ENCODE results near the gene GRAMD1C.
"Not testable (repeated sequence)": the region's sequence is repeated elsewhere in the genome, so short reads cannot be mapped to it uniquely, and the experiment has no call there.

Gene GRAMD1C

GRCh38 chr3:113828600-113828999 lies 10.0 kb upstream of the GRAMD1C start:
- no peak for DNase-seq (ENCODE audit: insufficient read length, low spot score)
- FAIRE-seq: peak; percentile 94
- TF ChIP-seq POLR2A (IDR thresholded peaks at IDR 0.05; ENCODE audit: low read depth, low read length) (no peak), SPI1 (IDR thresholded peaks at IDR 0.05; ENCODE audit: low read depth, low read length) (peak; percentile 80)

GRCh38 chr3:113829576-113830354 lies 8.8 kb upstream of the GRAMD1C start:
- 0 out of 2 replicates have a peak, but pooled peaks have one; percentile 48 for TF ChIP-seq POU2F2 (IDR thresholded peaks at IDR 0.05; ENCODE audit: low read depth, low read length)
- no peak for TF ChIP-seq SPI1 (IDR thresholded peaks at IDR 0.05; ENCODE audit: low read depth, low read length)
- FAIRE-seq: no peak
- DNase-seq (ENCODE audit: insufficient read length, low spot score): no peak

- TF ChIP-seq TAF1 (IDR thresholded peaks at IDR 0.05; ENCODE audit: low read depth, low read length) (no peak), POU2F2 (IDR thresholded peaks at IDR 0.05; ENCODE audit: low read depth, low read length) (no peak), PAX5 (IDR thresholded peaks at IDR 0.05; ENCODE audit: insufficient read depth, low read length, severe bottlenecking) (no peak), POLR2AphosphoS5 (IDR thresholded peaks at IDR 0.05; ENCODE audit: low read depth, low read length) (no peak), POLR2A (IDR thresholded peaks at IDR 0.05; ENCODE audit: low read depth, low read length) (no peak), SPI1 (IDR thresholded peaks at IDR 0.05; ENCODE audit: low read depth, low read length) (no peak)
- DNase-seq (ENCODE audit: insufficient read length, low spot score) (no peak), FAIRE-seq (no peak)
These were observed 7.6 kb upstream of the GRAMD1C start for GRCh38 chr3:113831103-113831355.

- no peak for DNase-seq (ENCODE audit: insufficient read length, low spot score)
- no peak for TF ChIP-seq POLR2AphosphoS5 (IDR thresholded peaks at IDR 0.05; ENCODE audit: low read depth, low read length)
- TF ChIP-seq SPI1 (IDR thresholded peaks at IDR 0.05; ENCODE audit: low read depth, low read length): peak; percentile 52
- peak; percentile 47 for FAIRE-seq
These were observed 6.0 kb upstream of the GRAMD1C start for GRCh38 chr3:113832477-113833164.

GRCh38 chr3:113834983-113835382 lies 3.6 kb upstream of the GRAMD1C start:
- FAIRE-seq (no peak), DNase-seq (ENCODE audit: insufficient read length, low spot score) (no peak)
- TF ChIP-seq POU2F2 (IDR thresholded peaks at IDR 0.05; ENCODE audit: low read depth, low read length) (no peak), TAF1 (IDR thresholded peaks at IDR 0.05; ENCODE audit: low read depth, low read length) (no peak), SPI1 (IDR thresholded peaks at IDR 0.05; ENCODE audit: low read depth, low read length) (no peak), PAX5 (IDR thresholded peaks at IDR 0.05; ENCODE audit: insufficient read depth, low read length, severe bottlenecking) (no peak), POLR2A (IDR thresholded peaks at IDR 0.05; ENCODE audit: low read depth, low read length) (no peak), POLR2AphosphoS5 (IDR thresholded peaks at IDR 0.05; ENCODE audit: low read depth, low read length) (no peak)

GRCh38 chr3:113839551-113839950 lies 963 bp downstream of the GRAMD1C start:
- DNase-seq (ENCODE audit: insufficient read length, low spot score): no peak
- FAIRE-seq: no peak

GRCh38 chr3:113844622-113845222 lies 6.1 kb downstream of the GRAMD1C start:
- DNase-seq (ENCODE audit: insufficient read length, low spot score) (no peak), FAIRE-seq (peak; percentile 43)
- no peak for TF ChIP-seq PAX5 (IDR thresholded peaks at IDR 0.05; ENCODE audit: insufficient read depth, low read length, severe bottlenecking)
- TF ChIP-seq POU2F2 (IDR thresholded peaks at IDR 0.05; ENCODE audit: low read depth, low read length): no peak
- TF ChIP-seq TAF1 (IDR thresholded peaks at IDR 0.05; ENCODE audit: low read depth, low read length): no peak
- no peak for TF ChIP-seq POLR2AphosphoS5 (IDR thresholded peaks at IDR 0.05; ENCODE audit: low read depth, low read length)
- no peak for TF ChIP-seq POLR2A (IDR thresholded peaks at IDR 0.05; ENCODE audit: low read depth, low read length)
- no peak for TF ChIP-seq SPI1 (IDR thresholded peaks at IDR 0.05; ENCODE audit: low read depth, low read length)

More at GRCh38 chr3:113839551-113839950, 963 bp downstream of the GRAMD1C start:
- TF ChIP-seq POLR2A (IDR thresholded peaks at IDR 0.05; ENCODE audit: low read depth, low read length) (no peak), POU2F2 (IDR thresholded peaks at IDR 0.05; ENCODE audit: low read depth, low read length) (no peak), SPI1 (IDR thresholded peaks at IDR 0.05; ENCODE audit: low read depth, low read length) (no peak), POLR2AphosphoS5 (IDR thresholded peaks at IDR 0.05; ENCODE audit: low read depth, low read length) (no peak), TAF1 (IDR thresholded peaks at IDR 0.05; ENCODE audit: low read depth, low read length) (no peak), PAX5 (IDR thresholded peaks at IDR 0.05; ENCODE audit: insufficient read depth, low read length, severe bottlenecking) (no peak)

- TF ChIP-seq PAX5 (IDR thresholded peaks at IDR 0.05; ENCODE audit: insufficient read depth, low read length, severe bottlenecking) (no peak), POU2F2 (IDR thresholded peaks at IDR 0.05; ENCODE audit: low read depth, low read length) (no peak), POLR2AphosphoS5 (IDR thresholded peaks at IDR 0.05; ENCODE audit: low read depth, low read length) (no peak), TAF1 (IDR thresholded peaks at IDR 0.05; ENCODE audit: low read depth, low read length) (no peak)
- FAIRE-seq: no peak
- no peak for DNase-seq (ENCODE audit: insufficient read length, low spot score)
These were observed 8.7 kb downstream of the GRAMD1C start for GRCh38 chr3:113847247-113847646.

GRCh38 chr3:113847664-113848461 lies 9.3 kb downstream of the GRAMD1C start:
- TF ChIP-seq POU2F2 (IDR thresholded peaks at IDR 0.05; ENCODE audit: low read depth, low read length): no peak
- TF ChIP-seq SPI1 (IDR thresholded peaks at IDR 0.05; ENCODE audit: low read depth, low read length): no peak
- no peak for TF ChIP-seq POLR2A (IDR thresholded peaks at IDR 0.05; ENCODE audit: low read depth, low read length)
- no peak for TF ChIP-seq PAX5 (IDR thresholded peaks at IDR 0.05; ENCODE audit: insufficient read depth, low read length, severe bottlenecking)
- TF ChIP-seq POLR2AphosphoS5 (IDR thresholded peaks at IDR 0.05; ENCODE audit: low read depth, low read length): no peak
- DNase-seq (ENCODE audit: insufficient read length, low spot score) (no peak), FAIRE-seq (no peak)

- not testable (repeated sequence) for FAIRE-seq; DNase-seq (ENCODE audit: insufficient read length, low spot score)
These were observed 10.5 kb downstream of the GRAMD1C start for GRCh38 chr3:113849071-113849470.

- not testable (repeated sequence) for FAIRE-seq; DNase-seq (ENCODE audit: insufficient read length, low spot score)
These were observed 11.3 kb downstream of the GRAMD1C start for GRCh38 chr3:113849841-113850240.

GRCh38 chr3:113850391-113850790 lies 11.8 kb downstream of the GRAMD1C start:
- not testable (repeated sequence) for FAIRE-seq; DNase-seq (ENCODE audit: insufficient read length, low spot score)

All from GM12891 (cell line).